ENCODE results near the gene RASA3. TPM values are rescaled to one million over a fixed set of nuclear protein-coding genes. Genes with fewer than 3 reads are reported as not detected.

RASA3 gene
- total RNA-seq, 1 donor from 2014 or later = 17.3 TPM

GRCh38 chr13:114071410-114071809 is 61.0 kb downstream of the RASA3 start:
- no peak overlapping the region for H3K27ac ChIP-seq
- no peaks in the 10 kb centered on the region for H3K9me3 ChIP-seq
- intact Hi-C loops (cut with DNase I) = no loop called here
- no peaks in the 10 kb centered on the region for H3K27me3 ChIP-seq
- no peak for TF ChIP-seq CTCF (IDR thresholded peaks at IDR 0.05)
- H3K4me3 ChIP-seq = no peak overlapping the region
- H3K36me3 ChIP-seq = peaks cover 5% of the 10 kb centered on the region
- ATAC-seq = no peak
- peaks cover 26% of the 10 kb centered on the region for H3K4me1 ChIP-seq
- peak; percentile 49 for DNase-seq

- H3K36me3 ChIP-seq = peaks cover 5% of the 10 kb centered on the region
- ATAC-seq = no peak
- peaks cover 37% of the 10 kb centered on the region for H3K4me1 ChIP-seq
- TF ChIP-seq CTCF (IDR thresholded peaks at IDR 0.05) = no peak
- H3K4me3 ChIP-seq = no peak overlapping the region
- intact Hi-C loops (cut with DNase I) = no loop called here
- no peaks in the 10 kb centered on the region for H3K27me3 ChIP-seq
- DNase-seq = peak; percentile 48
- no peaks in the 10 kb centered on the region for H3K9me3 ChIP-seq
- H3K27ac ChIP-seq = no peak overlapping the region
These were observed 62.2 kb downstream of the RASA3 start for GRCh38 chr13:114070098-114070799.

DNA sequence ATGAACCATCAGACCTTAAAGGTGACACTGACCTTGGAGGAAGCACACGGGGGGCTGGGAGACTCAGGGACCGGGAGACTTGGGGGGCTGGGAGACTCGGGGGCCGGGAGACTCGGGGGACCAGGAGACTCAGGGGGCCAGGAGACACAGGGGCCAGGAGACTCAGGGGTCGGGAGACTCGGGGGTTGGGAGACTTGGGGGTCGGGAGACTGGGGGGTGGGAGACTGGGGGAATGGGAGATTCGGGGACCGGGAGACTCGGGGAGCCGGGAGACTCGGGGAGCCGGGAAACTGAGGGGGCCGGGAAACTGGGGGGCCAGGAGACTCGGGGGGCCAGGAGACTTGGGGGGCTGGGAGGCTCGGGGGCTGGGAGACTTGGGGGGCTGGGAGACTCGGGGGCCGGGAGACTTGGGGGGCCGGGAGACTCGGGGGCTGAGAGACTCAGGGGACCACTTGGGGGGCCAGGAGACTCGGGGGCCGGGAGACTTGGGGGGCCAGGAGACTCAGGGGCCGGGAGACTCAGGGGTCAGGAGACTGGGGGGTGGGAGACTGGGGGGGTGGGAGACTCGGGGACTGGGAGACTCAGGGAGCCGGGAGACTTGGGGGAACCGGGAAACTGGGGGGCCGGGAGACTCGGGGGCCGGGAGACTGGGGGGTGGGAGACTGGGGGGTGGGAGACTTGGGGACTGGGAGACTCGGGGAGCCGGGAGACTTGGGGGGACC is 62.9 kb downstream of the RASA3 start:
- no peak for ATAC-seq
- TF ChIP-seq CTCF (IDR thresholded peaks at IDR 0.05) = no peak
- no peaks in the 10 kb centered on the region for H3K9me3 ChIP-seq
- intact Hi-C loops (cut with DNase I) = no loop called here
- H3K4me3 ChIP-seq = no peak overlapping the region
- peak; percentile 44 for DNase-seq
- H3K36me3 ChIP-seq = peaks cover 5% of the 10 kb centered on the region
- H3K4me1 ChIP-seq = peaks cover 45% of the 10 kb centered on the region
- no peaks in the 10 kb centered on the region for H3K27me3 ChIP-seq
- H3K27ac ChIP-seq = peak overlapping the region; percentile 74

DNA sequence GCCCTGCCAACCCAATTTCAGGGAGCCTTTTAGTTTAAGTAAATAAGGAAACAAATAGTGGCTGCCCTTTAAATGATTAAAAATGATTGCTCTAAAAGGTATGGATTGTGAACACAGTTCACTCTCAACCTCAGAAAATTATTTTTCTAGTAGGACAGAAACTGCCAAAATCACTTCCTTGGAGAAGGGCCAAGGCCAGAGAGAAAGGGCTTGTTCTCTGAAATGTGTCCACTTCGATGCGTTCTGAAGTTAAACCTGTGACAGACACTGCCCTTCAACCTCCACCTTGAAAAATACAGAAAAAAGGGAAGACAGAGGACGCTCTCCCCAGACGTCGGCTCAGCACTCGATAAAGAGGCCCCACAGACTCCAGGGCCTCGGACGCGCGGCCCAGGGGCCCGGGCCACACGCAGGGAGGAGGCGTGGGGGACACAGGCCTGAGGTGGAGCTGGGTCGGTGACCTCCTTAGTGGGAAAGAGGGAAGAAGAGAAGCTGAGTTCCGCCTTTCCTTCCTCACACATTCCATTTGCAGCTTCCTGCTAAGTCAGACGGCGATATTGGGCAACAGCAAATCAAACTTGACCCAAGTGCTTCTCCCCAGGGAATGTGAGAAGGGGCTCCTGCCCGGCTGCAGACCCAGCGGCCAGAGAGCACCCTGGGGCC is 63.6 kb downstream of the RASA3 start:
- Histone ChIP-seq H3K4me3 (no peak overlapping the region), H3K4me1 (peaks cover 52% of the 10 kb centered on the region), H3K27me3 (no peaks in the 10 kb centered on the region), H3K9me3 (no peaks in the 10 kb centered on the region), H3K27ac (peak overlapping the region; percentile 74), H3K36me3 (peaks cover 5% of the 10 kb centered on the region)
- DNase-seq (peak; percentile 67), ATAC-seq (peak; percentile 18)
- intact Hi-C loops (cut with DNase I) = no loop called here
- TF ChIP-seq CTCF (IDR thresholded peaks at IDR 0.05) = no peak

DNA sequence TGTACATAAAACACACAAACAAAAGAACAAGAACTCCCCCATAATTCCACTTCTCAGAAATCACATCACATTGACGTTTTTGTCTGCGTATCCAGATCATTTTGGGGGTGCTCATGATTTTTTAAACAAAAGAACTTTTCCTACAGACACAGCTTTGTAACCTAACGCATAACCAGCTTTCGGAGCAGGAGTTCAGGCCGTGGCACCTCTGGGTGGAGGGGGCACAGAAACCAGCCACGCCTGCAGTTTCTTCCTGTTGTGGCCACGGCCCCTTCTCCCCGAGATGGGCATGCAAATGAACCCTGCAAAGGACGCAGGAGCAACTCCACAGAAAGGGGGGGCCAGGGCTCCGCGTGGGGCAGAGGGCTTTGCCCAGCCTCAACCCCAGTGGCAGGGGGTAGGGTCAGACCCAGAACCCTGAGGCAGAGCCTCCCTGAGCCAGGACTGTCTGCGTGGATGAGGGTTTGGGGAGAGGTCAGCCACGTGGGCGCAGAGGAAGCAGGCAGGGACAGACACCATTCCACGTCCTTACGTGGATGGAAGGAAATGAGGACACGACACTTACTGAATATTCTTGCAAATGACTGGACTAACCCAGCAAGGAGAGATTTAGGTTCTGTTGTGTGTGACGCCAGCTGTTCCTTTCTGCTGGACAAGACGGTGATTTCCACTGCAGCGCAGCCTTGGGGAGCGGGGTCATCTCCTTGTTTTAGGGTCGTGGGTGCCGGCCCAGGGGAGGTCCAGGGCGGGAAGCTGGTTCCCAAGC is 64.4 kb downstream of the RASA3 start:
- Histone ChIP-seq H3K4me1 (peaks cover 58% of the 10 kb centered on the region), H3K9me3 (no peaks in the 10 kb centered on the region), H3K4me3 (no peak overlapping the region), H3K27me3 (no peaks in the 10 kb centered on the region), H3K27ac (peak overlapping the region; percentile 74), H3K36me3 (peaks cover 5% of the 10 kb centered on the region)
- DNase-seq (peak; percentile 64), ATAC-seq (no peak)
- intact Hi-C loops (cut with DNase I) = no loop called here
- TF ChIP-seq CTCF (IDR thresholded peaks at IDR 0.05) = no peak

Data from upper lobe of right lung (tissue), 1 donor.